Colonic mucosa (tissue), 4 donors: ENCODE data around the gene FOXO6. TPM values are rescaled to one million over a fixed set of nuclear protein-coding genes. Genes with fewer than 3 reads are reported as not detected.

Experiments used
- DNase-seq: peaks from one replicate; pipeline ENCODE4 v3.0.0-alpha.2; 2020
- H3K27ac ChIP-seq: fragments of 200-600 bp; one replicate; pipeline ENCODE4 v1.8.0; 2021
- H3K27me3 ChIP-seq: fragments of 200-600 bp; one replicate; pipeline ENCODE4 v1.8.0; 2021
- H3K36me3 ChIP-seq: fragments of 200-600 bp; one replicate; pipeline ENCODE4 v1.8.0; 2021
- H3K4me1 ChIP-seq: fragments of 200-600 bp; one replicate; pipeline ENCODE4 v1.8.0; 2021; ENCODE audit warnings: mild to moderate bottlenecking
- H3K4me3 ChIP-seq: fragments of 200-600 bp; one replicate; pipeline ENCODE4 v1.8.0; 2021
- H3K9ac ChIP-seq, 2 donors: one replicate each; pipeline ENCODE4 v1.7.0; 2013; ENCODE audit warnings: control low read depth in 2 of 2, low read depth in 2 of 2, low read length in 2 of 2
- H3K9me3 ChIP-seq: fragments of 200-600 bp; one replicate; pipeline ENCODE4 v1.8.0; 2021
- intact Hi-C: fragments of 100-400 bp; cut with DNase I; formaldehyde crosslinking; loops from one replicate; pipeline ENCODE4 v1.14.1; 2022
- total RNA-seq, 2 donors: library from RNA; stranded (reverse); fragmentation: NEBNext Ultra II Directional in 1 of 2; extraction: Animal tissue kit (Norgen Biotek cat#: 25700) in 1 of 2; gene quantifications; one replicate each; pipeline ENCODE4 v1.2.1, GENCODE V29; 2021
- TF ChIP-seq, protein P1 (sequence below): fragments of 200-600 bp; IDR thresholded peaks from one replicate; pipeline ENCODE4 v1.8.0; 2022; ENCODE audit warnings: antibody characterized with exemption, mild to moderate bottlenecking
- donor health status: healthy.
- donor health status: DM: no; HTN: no; CAD: no.
- donor health status: DM: no; HTN: no; CAD: no.

FOXO6 gene
- total RNA-seq, 2 donors from 2014 or later = 0.56 to 0.59 TPM

DNA sequence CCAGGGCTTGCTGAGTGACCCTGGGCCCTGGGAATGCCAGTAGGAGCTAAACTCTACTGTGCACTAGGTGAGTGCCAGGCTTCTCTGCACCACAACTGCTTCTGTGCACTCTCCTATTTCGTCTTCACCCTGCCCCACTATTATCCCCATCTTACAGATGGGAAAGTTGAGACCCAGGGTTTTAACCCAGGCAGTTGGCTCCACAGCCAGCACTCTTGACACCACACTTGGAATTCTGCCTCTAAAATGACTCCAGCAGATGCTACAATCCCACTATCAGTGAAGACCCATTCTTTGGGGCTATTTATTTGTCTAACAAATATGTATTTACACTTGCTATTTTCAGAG lies 56.1 kb downstream of the FOXO6 start:
- Histone ChIP-seq H3K4me3 (no peak overlapping the region), H3K4me1 (peaks cover 4% of the 10 kb centered on the region), H3K9ac (peak overlapping the region in 1 of 2 donors; percentile 37), H3K36me3 (no peaks in the 10 kb centered on the region), H3K27me3 (no peaks in the 10 kb centered on the region), H3K27ac (no peak overlapping the region), H3K9me3 (no peaks in the 10 kb centered on the region)
- DNase-seq = no peak
- intact Hi-C loops = loop anchor here (2.0 to 5.0 kb wide), 3 partner anchors 95 to 149 kb away; no protein-coding TSS in a partner anchor
- TF ChIP-seq, protein P1, sequence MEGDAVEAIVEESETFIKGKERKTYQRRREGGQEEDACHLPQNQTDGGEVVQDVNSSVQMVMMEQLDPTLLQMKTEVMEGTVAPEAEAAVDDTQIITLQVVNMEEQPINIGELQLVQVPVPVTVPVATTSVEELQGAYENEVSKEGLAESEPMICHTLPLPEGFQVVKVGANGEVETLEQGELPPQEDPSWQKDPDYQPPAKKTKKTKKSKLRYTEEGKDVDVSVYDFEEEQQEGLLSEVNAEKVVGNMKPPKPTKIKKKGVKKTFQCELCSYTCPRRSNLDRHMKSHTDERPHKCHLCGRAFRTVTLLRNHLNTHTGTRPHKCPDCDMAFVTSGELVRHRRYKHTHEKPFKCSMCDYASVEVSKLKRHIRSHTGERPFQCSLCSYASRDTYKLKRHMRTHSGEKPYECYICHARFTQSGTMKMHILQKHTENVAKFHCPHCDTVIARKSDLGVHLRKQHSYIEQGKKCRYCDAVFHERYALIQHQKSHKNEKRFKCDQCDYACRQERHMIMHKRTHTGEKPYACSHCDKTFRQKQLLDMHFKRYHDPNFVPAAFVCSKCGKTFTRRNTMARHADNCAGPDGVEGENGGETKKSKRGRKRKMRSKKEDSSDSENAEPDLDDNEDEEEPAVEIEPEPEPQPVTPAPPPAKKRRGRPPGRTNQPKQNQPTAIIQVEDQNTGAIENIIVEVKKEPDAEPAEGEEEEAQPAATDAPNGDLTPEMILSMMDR = no peak

DNA sequence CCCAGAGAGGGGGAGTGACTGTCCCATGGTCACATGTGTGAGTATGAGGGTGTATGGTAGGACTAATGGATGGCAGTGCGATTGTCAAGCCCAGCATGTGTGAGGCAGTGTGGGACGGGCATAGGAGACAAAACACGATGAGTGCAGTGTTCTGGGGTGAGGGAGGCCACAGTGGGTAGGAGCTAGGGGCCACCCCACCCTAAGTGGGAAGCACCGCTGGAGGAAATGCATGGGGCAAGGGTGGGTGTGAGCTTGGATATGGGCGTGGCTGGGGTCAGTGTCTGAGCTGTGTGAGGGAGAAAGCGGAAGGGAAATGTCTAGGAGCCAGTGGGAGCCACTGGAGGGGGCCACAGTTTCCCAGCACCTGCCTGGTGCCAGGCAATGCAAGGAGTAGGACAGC lies 56.5 kb downstream of the FOXO6 start:
- TF ChIP-seq, protein P1 = no peak
- Histone ChIP-seq H3K4me3 (no peak overlapping the region), H3K9me3 (no peaks in the 10 kb centered on the region), H3K4me1 (peaks cover 4% of the 10 kb centered on the region), H3K9ac (peak overlapping the region in 1 of 2 donors; percentile 37), H3K27ac (no peak overlapping the region), H3K36me3 (no peaks in the 10 kb centered on the region), H3K27me3 (no peaks in the 10 kb centered on the region)
- DNase-seq = no peak
- intact Hi-C loops = loop anchor here (2.0 to 5.0 kb wide), 3 partner anchors 95 to 149 kb away; no protein-coding TSS in a partner anchor

DNA sequence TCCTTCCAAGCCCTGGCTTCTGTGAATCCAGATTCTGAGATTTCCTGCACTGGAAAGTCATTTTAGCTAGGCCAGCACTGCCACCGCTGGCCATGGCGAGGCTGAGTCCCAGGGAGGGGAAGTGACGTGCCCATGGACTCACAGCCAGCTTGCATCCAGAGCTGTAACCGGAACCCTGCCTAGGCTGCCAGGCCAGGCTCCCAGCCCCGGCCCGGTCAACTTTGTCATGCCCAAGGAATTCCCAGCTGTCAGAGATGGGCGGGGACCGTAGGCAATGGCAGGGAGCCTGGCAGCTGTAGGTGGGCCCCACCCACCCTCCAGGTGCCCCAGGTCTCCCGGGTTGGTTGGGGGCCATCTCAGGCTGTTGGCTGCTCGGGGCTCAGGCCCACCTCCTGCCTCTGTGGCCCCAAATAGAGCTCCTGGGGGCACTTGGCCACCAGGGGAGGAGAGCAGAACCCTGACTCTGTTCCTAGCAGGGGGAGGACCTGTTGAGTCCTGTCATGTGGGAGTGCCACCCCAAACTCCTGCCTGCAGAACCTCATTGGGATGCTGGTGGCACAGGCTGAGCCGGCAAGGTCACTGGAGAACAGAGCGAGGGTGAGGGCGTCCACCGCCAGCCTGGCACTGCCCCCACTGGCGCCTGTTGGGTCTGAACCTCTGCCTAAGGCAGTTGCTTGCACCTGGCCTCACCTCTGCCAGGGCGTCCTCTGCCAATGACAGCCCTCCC lies 57.8 kb downstream of the FOXO6 start:
- H3K9ac ChIP-seq = no peak overlapping the region

DNA sequence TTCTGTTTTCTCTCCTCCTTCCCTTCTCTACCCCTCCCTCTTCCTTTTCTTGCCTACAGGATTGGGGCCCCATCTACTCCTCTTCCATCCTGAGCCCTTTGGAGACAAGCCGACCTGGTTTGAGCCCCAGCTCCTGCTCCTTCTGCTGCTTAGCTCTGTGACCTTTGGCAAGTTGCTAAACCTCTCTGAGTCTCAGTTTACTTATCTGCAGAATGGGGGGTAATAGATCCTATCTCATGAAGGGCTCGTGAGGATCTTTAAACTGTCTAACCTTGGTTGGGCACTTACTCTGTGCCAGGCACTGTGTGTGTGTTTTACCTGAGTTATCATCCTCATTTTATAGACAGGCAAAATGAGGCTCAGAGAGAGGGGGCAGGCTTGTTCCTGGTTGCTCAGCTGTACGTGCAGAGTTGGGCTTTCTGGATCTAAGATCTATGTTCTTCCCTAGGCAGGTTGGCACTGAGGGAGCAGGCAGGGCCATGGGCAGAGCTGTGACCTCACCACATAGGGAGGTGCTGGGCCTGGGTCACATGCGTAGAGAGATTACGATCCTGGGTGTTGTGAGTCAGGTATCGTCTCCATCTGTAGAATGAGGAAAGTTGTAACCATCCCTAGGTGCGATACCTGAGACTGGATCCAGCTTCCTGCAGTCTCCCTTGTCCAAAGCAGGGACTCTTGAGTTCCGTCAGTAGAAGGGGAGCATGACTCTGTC lies 58.5 kb downstream of the FOXO6 start:
- TF ChIP-seq, protein P1 = no peak
- Histone ChIP-seq H3K27ac (no peak overlapping the region), H3K4me3 (no peak overlapping the region), H3K36me3 (no peaks in the 10 kb centered on the region), H3K4me1 (peaks cover 4% of the 10 kb centered on the region), H3K9me3 (no peaks in the 10 kb centered on the region), H3K27me3 (no peaks in the 10 kb centered on the region), H3K9ac (no peak overlapping the region)
- no peak for DNase-seq
- intact Hi-C loops = loop anchor here (5.0 kb wide), 1 partner anchor 137 kb away; no protein-coding TSS in a partner anchor

More for the DNA sequence above, 57.8 kb downstream of the FOXO6 start:
- Histone ChIP-seq H3K27ac (no peak overlapping the region), H3K9me3 (no peaks in the 10 kb centered on the region), H3K27me3 (no peaks in the 10 kb centered on the region), H3K4me1 (peaks cover 4% of the 10 kb centered on the region), H3K4me3 (no peak overlapping the region), H3K36me3 (no peaks in the 10 kb centered on the region)
- peak; percentile 85 for DNase-seq
- intact Hi-C loops = loop anchor here (5.0 kb wide), 1 partner anchor 137 kb away; no protein-coding TSS in a partner anchor
- TF ChIP-seq, protein P1 = no peak

DNA sequence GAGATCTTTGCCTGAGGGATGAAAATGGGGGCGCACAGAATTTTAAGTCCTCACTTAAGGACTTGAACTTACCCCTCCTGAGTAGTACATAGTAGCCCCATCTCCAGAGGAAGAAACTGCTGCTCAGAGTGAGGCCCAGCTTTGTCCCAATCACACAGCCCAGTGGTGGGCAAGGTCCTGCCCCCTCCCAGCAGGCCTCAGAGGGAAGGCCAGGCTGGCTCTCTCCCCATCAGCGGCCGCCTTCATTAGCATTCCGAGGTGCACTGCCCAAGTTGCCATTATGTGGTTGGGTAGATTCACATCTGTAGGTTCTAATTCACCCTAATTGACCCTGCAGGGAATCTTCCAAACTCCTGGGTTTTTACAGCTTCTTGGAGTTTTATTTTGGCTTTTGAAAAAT lies 59.1 kb downstream of the FOXO6 start:
- Histone ChIP-seq H3K27ac (no peak overlapping the region), H3K9me3 (no peaks in the 10 kb centered on the region), H3K4me3 (no peak overlapping the region), H3K27me3 (no peaks in the 10 kb centered on the region), H3K36me3 (no peaks in the 10 kb centered on the region), H3K9ac (no peak overlapping the region), H3K4me1 (peaks cover 4% of the 10 kb centered on the region)
- intact Hi-C loops = no loop called here
- TF ChIP-seq, protein P1 = no peak
- no peak for DNase-seq
